Measurements from ENCODE around the gene KCNQ1.

KCNQ1 gene

DNA sequence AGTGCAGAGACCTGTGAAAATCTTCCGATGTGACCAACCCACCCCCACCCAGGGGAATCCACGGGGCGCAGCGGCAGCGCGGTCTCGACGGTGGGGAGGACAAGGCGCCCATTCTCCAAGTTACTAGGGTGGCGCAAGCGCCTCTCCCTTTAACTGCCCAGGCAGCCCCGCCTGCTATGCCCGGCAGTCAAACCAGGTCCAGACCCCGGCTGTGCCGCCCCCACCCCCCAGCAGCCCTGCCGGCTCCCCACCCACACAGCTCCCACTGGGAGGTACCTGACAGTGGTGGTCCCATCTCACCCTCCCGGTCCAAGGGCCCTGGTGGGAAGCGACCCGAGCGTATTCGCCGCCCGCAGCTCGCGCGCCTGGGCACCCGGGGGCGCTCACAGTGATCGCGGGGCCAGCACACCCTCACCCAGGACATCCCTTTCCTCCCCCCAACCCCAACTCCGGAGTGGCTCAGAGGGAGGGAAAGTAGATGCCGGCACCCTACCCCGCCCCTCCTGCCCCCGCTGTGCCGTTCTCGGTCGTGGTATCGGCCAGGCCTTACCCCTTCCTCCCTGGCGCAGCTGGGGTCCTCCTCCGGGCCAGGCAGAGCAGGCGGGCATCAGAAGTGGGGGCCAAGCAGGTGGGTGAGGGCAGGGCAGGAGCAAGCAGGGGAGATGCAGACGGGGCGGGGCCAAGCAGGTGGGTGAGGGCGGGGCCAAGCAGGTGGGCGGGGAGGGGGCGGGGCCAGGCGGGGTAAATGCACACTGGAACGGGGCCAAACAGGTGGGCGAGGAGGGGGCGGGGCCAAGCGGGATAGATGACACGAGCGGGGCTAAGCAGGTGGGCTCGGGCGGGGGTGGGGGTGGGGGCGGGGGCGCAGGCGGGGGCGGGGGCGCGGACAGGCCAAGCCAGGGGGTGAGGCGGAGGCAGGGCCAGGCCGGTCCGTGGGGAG, 657 bp upstream of the KCNQ1 start, which contains the start of gene TRPM5:
Gene TRPM5, minus strand, starts transcription at position 634 of the 940 bp plus-strand sequence. CDS start 21,478 bp downstream, outside the sequence.
- DNase-seq (ENCODE audit: low spot score): no peak

DNA sequence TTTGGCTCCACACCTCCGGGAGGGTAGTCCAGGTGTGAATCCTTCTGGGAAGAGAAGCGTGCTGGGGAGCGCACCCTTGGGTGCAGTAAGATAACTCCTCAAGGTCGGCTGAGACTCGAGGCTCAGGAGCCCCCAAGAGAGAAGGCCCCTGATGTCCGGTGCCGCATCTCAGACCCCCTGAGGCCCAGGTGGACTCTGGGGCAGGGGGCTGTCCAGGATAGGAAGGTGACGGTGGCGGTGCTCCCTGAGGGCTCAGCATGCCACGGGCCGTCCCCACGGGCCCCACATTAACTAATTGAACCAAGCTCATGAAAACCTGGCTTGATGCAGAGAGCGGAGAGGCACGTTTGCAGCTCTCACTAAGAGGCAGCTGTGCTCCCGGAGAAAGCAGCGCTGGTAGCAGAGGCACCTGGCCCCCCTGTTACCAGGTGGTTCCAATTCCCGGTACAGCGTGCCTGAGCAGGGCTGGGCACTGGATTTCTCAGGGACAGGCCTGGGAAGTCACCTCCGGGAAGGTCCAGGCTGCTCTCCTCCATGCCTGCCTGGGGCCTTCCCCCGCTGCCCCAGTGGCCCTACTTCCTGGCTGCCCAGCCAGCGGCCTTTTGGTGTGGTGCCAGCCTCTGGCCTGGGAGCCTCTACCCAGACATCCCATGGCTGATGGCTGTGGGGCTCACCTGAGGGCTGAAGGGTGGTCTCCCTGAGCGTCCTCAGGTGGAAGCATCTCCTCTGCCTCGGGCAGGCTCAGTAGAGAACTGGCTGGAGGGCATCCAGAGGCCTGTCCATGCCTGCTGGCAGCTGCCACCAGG, 1.1 kb downstream of the KCNQ1 start:
- DNase-seq (ENCODE audit: low spot score): no peak

DNA sequence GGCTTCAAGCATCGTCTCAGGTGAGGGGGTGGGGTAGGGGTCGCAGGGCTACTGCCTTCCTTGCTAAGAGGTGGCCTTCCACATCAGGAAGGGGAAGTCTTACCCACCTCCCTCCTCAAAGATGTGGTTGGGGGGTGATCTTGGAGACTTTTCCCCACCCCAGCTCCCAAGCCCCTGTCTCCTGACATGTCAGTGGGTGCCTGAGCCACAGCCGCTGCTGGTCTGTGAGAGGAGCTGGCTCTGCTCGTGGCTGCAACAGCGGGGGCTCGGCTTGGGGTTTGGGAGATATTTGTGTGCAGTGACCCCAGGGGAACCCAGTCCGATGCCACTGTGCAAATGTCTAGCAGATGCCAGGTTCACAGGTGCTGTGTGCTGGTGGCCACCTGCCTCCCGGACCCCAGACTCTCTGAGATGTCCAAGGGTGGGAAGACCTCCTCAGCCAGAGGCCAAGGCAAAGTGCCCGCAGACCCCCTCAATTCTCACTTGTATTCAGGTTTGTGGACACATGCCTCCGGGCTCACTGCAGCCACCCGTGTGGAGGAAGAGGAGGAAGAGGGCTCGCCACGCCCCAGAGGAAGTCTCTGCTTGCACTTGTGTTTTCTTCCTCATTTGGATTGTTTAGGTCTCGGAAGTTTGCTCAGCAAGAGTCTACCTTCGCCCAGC, 1.9 kb downstream of the KCNQ1 start:
- peak; percentile 5 for DNase-seq (ENCODE audit: low spot score)

DNA sequence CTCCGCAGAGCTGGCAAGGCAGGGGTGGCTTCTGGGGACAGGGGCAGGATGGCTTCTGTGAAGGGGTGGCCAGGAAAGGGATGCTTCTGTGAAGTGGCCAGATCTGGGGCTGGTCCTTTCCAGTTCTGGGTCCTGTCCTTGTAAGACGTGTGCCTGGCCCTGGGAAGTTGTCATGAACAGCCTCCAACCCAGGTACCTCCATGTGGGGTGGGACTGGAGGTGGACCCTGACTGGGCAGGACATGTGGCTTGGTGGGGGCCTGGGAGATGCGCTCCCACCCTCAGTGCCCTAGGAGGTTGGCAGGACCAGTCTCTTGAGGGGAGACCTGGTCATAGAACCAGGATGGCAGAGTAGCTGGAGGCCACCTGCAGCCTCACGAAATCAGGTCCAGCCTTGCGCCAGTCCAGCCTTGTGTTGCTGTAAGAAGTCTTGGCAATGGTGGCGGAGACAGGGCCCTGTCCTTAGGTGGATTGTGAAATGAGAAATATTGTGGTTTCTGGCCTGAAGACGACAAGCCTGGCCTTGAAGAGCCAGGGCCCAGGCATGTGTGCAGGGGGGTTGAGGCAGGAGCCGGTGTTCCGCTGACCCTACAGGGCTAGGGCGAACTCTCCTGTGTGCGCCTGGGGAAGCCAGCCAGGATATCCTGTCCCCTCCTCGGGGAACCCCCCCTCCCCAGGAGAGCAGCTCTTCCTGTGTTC, 2.6 kb downstream of the KCNQ1 start:
- no peak for DNase-seq (ENCODE audit: low spot score)

DNA sequence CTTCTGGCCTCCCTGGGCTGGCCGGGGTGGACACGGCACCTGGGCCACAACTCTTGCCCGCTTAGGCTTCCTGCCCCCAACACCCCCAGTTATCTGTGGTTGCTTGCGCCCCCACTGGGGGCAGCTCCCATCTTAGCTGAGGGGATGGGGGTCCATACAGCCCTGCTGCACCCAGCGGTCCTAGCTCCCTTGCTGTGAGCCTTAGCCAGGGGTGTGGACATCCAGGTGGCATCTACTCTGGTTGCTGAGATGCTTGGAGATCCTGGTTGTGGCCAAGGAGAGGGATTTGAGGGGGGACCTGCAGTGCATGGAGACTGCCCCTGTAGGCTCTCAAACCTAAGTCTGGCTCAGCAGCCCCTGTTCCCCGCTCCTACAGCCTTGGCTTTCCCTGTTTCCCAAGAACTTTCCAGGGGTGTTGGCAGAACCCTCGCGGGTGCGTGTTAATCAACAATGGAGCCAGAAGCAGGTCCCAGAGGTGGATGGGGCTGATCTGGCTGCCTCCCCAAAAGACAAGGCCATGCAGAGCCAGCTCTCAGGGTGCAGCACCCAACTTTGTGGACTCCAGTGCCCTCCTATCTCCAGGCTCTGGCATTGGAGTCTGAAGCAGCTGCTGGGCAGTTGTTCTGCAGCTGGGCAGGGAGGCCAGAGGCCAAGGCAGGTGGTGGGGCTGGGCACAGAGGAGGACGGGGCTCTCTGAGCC, 3.3 kb downstream of the KCNQ1 start:
- no peak for DNase-seq (ENCODE audit: low spot score)

DNA sequence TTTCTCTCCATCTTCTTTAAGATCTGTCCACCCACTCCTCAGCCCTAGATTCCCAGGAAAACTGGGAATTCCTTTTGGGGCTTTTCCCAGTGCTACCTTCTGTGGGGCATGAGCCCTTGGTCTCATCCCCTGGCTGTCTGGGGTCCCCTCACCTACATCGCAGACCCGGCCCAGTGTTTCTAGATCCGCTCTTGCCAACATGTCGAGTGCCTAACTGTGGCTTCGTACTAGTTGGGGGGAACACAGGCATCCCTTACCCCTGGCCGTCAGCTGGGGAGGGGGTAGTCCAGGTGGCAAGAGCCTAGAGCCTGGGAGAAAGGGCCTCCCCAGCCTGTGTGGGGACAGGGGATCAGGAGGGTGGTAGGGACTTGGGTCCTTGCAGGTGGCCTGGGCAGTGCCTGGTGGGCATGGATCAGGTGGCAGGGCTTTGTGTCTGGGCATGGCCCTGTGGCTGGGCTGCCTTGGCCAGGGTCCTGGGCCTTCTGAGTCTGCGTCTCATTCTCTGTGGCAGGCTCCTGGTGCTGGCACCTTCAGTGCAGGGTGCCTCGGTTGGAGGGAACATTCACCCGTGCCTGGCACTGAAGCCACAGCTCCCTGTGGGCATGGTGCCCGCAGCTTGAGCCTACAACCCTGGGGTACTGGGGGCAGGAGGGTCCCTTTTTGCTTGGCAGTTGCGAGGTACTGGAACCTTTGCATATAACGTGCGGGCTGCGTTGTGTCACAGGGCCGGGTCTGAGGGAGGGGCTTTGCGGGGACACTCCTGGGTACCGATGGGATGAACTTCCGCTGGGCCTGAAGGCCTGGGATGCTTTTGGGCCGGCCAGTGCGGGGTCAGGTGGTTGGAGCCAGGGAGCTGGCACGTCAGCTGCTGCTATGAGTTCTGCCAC, 4.1 kb downstream of the KCNQ1 start:
- no peak for DNase-seq (ENCODE audit: low spot score)

DNA sequence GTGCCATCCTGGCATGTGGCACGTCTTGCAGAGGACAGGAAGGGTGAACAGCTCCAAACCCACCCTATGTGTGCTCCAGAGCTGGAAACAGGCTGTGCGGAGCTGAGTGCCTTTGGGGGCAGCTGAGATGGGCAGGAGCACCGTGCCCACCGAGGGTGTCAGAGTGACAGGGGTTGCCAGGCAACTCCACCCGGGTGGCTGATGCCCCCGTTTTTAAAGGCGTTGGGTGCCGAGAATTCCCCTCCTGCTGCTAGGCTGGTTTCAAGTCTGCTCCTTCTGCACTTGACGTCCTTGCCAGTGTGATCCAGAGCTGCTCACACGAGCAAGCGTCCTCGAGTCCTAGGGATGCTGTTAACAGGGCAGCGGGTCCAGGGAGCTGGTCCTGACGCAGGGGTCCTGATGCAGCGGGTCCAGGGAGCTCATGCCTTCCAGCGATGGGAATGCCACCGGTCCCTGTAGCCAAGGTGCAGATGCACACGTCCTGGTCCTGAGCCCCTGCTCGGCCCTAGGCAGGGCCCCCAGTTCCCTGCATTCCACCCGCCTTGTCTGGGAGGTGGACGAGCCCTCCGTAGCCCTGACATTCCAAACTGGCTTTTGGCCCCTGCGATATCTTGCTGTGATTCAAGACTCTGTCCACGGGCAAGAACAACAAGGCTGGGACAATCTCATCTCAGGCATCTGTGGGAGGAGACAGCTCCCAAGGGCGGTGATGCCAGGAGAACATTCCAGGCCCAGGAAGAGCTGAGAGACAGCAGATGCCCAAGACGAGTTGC, 4.9 kb downstream of the KCNQ1 start:
- no peak for DNase-seq (ENCODE audit: low spot score)

DNA sequence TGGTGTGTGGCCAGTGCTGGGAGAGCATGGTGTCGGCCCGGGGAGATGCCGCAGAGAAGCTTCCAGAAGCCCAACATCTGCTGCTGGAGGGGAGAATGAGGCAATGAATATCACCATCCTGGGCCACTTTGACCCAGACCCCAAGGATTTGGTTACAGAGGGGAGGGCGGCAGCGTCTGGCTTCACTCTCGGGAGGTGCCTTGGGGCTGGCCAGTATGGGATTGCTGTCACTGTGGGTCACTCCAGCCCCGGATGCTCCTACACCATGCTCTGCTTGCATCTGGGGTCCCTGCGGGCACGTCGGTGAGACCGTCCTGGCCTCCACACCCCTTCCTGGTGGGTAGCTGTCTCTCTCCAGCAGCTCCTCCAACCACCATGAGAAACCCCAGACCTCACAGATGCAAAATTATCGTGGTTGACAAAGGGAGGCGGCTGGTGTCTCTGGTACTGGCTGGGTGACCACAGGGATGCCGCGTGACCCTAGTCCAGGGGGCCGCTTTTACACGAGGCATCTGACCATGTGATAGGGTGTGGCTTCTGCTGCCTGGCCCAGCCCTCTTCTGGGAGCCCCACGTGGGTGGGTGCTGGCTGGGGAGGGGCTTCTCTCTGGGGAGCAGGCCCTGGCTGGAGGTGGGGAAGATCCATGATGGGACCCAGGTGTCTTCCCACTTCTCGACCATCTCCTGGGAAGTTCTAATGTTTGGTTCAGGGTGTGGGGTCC, 5.7 kb downstream of the KCNQ1 start:
- DNase-seq (ENCODE audit: low spot score): no peak

DNA sequence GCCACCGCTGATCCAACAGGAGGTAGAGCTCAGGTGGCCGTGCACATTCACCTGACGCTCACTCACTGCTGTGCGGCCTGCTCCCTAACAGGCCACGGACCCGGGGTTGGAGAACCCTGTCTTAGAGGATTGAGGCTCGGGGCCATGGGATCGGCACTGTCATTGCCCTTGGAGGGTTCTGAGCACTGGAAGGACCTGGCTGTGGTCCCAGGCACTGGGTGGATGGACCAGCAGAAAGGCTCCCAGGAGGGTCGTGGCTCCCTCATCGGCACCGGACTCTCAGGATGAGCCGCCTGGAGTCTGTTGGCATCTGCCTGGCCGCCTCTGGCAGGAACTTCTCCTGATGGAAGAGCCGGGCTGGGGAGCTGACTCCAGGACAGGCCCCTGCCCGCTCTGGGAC, 6.5 kb downstream of the KCNQ1 start:
- no peak for DNase-seq (ENCODE audit: low spot score)

DNA sequence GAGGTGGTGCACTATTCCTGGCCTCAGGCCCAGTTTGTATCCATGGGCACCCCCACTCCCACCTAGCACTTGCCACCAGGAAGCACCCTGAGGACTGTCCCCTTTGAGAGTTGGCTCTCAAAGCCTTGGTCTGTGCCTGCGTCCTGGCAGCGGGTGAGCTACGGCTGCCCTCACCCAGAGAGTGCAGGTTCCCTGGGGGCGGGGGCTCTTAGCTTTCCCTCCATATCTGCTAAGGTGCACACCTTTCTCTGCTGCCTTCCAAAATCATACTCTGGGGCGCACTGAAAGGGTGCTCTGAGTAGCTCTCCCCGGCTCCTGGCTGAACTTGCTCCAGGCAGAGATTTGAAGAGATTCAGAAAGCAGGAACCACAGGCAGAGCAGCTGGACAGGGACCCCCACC, 7.1 kb downstream of the KCNQ1 start:
- no peak for DNase-seq (ENCODE audit: low spot score)

DNA sequence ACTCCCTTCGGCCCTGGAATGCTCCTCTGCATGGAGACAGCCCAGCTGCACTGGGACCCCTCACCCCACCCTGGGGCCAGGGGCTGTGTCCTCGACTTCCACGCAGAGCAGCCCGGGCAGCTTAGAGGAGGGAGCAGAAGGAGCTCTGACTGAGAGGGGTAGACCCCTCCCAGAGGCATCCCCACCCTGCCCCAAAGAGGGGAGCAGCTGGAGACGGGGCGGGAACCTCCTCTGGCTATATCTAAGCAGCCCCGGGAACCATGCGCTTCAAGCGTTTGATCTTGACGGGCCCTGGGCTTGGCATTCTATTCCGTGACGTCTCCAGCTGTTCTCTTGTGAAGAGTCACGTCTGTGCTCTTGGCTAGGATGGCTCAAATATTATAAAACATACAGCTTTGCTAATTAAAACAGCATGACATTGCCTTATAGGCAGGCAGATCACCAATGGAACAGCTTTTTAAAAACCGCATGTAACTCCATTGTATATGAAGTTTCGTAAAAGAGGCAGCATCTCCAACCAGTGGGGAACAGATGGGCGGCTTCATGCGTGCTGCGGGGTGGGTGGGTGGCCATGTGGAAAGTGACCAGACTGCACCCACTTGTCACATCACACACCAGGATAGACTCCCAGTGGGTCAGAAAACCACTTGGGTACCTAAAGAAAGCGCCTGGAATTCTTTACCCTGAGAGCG, 7.7 kb downstream of the KCNQ1 start:
- DNase-seq (ENCODE audit: low spot score): no peak

DNA sequence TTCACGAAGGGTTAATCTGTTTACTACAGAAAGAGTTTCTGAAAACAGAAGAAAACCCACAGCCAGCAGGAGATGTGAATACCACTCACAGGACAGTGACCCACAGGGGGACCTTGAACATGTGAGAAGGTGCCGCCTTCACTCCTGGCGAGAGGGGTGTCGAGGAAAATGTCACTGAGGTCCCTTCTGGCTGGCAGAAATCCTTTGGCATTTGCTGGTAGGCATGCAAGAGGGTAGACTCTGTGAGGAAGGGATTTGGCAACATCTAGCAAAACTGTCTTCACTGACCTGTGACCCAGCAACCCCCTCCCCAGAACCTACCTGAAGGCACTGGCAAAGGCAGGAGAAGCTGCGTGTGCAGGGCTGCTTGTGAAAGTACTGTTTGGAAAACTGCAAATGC, 8.6 kb downstream of the KCNQ1 start:
- no peak for DNase-seq (ENCODE audit: low spot score)

DNA sequence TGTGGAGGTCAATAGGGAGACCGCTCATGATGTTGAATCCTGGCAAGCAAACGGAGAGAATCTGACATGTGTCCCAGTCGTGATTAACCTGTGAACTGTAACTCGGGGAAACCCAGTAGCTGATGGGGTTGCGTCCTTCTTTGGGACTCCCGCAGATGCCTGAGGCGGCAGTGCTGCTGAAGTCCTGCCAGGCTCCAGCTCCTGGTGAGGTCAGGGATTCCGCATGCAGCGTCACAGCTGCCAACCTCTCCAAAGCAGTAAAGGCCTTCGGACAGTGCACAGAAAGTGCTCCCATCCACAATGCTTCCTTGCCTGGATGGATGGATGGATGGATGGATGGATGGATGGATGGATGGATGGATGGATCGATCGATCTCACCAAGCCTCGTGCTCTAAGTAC, 13.5 kb downstream of the KCNQ1 start:
- DNase-seq (ENCODE audit: low spot score): no peak

DNA sequence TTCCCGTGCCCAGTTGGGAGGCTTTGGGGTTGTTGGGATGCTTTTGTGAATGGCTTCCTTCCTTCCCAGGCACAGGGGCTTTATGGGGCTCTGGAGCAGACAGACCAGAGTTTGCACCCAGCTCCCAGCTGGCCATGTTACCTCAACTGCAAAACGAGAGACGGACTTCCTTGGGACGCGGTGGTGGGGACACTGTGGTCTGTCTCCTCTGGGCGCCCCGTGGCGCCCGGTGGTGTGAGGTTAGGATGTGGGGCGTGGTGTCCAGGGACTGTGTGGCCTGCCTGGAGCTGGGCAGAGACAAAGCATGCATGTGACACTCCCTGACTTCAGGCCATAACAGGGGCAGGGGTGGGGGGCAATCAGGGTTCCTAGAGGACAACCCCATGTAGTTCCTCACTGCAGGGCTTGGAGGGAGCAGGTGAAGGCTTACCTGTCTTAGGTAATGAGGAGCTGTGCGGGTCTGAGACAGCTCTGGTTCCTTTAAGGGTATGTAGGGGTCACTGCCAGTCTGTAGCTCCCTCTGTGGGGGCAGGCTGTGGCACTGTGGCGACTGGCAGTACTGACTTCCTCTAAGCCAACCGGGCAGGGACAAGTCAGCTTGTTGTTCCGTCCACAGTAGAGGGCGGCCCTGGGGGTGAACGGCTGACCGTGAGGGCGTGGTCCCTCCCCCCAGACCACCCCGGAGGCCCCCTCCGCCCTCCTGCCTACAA, 14.4 kb downstream of the KCNQ1 start:
- DNase-seq (ENCODE audit: low spot score): no peak

DNA sequence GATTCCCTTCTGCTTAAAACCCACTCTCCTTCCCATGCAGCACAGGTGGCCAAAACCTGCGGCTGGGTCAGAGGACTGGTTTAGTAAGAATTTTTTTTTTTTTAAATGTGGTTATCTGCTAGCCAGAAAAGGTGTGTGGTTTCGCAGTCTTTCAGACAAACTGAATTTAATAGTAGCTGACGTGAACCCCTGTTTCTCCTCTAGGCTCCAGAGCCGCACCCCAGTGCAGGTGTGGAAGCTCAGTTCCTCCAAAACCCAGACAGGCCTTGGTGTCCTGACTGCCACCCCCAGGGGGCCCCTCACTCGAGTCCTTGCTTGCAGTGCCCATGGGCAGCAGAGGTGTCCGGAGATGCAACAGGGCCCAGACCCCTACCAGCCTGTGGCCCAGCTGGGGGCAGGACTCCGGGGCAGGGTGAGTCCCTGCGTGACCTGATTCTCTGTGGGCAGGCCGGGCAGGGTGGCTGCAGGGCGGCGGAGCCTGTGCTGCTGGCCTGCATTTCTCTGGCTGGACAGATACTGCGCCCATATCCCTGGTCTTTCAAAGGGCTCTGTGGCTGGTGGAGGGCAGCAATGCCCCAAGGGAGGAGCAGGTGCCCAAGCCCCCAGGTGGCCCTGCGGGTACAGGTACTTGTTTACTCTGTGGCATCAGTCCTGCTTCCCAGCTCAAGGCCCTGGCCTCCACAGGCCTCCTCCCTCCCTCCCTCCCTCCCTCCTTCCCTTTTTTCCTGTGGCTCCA, 15.2 kb downstream of the KCNQ1 start:
- no peak for DNase-seq (ENCODE audit: low spot score)

DNA sequence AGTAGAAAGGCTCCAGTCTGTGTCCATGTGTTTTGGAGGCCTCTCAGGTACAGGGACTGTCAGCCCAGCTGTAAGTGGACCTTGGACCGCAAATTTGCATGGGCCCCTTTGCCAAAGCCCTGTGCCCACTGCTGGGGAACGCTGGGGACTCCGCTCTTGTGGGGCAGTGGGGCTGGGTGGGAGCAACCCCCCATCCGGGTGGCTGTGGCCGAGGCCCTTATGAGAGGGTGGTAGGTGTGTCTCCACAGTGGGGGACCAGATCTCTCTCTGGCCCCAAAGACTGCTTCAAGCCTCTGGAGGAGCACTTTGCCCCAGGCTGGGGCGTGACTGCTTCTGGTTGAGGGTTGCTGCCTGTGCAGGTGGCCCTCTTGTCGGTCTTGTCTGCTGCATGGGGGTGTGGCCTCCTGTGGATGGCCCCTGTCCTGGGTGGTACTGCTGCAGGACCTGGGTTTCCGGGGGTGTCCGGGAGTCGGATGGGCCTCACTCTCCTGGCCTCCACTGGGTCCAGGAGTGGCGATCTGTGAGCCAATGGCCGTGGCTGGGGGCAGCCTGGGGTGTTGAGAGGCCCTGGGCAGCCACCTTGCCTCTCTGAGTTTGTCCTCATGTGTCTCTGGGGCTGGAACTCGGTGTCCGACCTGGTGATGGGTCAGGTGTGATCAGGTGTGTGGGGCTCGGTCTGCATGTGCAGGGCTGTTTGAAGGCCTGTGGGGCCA, 15.9 kb downstream of the KCNQ1 start:
- DNase-seq (ENCODE audit: low spot score): no peak

All from pons (tissue), 1 donor.